Measurements from ENCODE around the gene MYOM1.
"Not testable (repeated sequence)": the region's sequence is repeated elsewhere in the genome, so short reads cannot be mapped to it uniquely, and the experiment has no call there.

Gene MYOM1

DNA sequence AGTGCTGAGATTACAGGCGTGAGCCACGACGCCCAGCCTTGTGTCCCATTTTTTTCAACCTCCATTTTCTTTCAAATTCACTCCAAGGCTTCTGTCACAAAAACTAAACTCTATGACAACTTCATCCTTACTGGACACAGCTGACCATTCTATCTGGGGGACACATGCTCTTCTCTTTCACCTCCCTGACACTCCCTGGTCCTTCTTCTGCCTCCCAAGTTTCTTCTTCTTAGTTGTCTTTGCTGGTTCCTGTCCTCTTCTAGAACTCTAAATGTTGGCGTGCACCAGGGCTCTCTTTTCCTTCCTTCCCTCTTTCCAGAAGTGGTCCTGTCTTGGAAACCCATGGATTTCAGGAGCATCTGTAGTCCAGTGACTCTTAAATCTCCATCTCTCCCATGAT lies 166.7 kb downstream of the MYOM1 start:
- DNase-seq, result no peak

DNA sequence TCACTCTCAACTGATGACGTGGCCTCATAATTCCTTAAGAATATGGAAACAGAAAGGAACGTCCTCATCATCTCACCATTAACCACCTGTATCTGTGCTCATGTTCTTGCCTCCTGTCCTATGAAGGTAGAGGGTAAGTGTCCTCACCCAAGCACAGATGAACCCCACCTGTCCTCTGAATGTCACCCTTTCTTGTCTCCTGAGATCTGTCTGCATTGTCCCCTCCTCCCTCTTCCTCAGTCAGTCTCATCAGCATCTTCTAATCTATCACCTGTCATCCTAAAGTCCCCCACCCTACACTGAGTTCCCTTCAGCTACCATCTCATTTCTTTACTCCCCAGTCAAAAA lies 167.4 kb downstream of the MYOM1 start:
- no peak for DNase-seq

DNA sequence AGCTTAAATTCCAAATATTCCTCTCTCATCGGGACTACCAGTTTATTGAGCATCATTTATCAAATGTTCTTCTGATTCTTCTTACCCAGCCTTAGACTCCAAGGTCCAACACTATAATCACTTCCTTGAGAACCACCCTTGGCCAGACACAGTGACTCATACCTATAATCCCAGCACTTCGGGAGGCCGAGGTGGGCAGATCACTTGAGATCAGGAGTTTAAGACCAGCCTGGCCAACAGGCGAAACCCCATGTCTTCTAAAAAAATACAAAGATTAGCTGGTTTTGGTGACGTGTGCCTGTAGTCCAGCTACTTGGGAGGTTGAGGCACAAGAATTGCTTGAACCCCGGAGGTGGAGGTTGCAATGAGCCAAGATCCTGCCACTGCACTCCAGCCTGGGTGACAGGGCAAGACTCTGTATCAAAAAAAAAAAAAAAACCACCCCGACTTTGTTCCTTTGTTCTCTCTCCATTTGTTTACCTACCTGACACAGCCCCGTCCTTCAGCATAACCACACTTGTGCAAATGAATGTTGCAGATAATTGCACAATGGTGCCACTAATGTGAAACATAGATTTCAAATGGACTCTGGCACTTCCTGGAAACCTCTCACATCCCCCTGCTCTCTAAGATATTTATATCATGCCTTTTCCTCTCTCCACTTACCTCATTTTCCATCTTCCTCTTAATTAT lies 167.9 kb downstream of the MYOM1 start:
- DNase-seq, result no peak

DNA sequence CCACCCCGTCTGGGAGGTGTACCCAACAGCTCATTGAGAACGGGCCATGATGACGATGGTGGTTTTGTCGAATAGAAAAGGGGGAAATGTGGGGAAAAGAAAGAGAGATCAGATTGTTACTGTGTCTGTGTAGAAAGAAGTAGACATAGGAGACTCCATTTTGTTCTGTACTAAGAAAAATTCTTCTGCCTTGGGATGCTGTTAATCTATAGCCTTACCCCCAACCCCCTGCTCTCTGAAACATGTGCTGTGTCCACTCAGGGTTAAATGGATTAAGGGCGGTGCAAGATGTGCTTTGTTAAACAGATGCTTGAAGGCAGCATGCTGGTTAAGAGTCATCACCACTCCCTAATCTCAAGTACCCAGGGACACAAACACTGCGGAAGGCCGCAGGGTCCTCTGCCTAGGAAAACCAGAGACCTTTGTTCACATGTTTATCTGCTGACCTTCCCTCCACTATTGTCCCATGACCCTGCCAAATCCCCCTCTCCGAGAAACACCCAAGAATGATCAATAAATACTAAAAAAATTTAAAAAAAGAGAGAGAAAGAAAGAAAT lies 169.8 kb downstream of the MYOM1 start:
- DNase-seq, result not testable (repeated sequence)

DNA sequence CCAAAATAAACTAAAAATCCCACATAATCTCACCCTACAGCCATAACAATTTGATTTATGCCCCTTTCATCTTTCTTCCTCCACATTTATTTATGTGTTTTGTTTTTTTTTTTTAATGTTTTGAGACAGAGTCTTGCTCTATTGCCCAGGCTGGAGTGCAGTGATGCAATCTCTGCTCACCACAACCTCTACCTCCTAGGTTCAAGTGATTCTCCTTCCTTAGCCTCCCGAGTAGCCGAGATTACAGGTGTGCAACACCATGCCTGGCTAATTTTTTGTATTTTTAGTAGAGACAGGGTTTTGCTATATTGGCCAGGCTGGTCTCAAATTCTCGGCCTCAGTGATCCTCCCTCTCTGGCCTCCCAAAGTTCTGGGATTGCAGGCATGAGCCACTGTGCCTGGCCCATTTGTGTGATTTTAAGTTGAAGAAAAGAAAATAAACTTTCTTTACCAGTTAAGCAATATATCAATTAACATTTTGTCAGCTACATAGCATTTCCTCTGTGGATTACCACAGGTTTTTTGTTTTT lies 170.9 kb downstream of the MYOM1 start:
- DNase-seq, result no peak

DNA sequence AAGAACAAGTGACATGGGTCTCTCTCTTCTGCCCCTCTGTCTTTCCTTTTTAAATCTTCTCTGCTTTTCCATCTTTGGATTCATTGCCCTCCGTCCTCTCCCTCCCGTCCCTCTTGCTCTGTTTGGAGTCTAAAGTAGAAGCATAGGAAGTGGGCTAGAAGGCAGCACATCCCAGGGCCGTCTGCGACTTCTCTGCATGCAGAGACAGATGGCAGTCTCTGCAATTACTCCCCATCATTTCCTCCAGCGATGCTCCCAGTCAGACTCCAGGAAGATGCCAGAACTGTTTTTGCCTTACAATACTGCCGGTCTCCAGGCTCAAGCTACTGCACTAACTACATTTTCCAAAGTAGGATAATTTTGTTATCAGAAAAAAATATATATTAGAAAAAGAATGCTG lies 171.6 kb downstream of the MYOM1 start:
- DNase-seq, result no peak

DNA sequence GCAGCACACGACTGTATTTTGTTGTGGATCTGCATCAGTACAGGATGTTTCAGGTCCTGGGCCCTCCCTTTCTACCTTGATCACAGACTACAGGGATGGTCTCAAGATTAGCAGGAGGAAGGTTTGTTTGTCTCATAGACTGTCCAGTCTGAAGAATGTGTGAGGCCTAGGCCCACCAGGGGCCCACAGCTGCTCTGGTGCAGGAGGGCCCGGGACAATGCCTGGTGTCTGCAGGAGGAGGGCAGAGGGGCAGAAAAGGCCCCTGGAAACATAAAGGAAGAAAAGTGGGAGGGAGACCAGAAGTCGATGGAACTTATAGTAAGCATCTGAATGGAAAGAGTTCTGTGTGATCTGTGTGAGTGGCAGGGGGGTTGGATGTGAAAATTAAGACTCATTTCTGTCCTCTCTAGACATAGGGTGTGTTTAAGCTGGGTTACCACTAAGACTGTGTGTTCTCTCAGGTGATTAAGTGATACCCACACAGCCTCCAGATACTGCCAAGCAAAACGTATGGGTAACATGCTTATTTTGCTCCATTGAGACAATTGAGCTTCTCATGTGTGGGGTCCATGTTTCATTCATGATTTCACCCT lies 173.5 kb downstream of the MYOM1 start:
- DNase-seq, result no peak

DNA sequence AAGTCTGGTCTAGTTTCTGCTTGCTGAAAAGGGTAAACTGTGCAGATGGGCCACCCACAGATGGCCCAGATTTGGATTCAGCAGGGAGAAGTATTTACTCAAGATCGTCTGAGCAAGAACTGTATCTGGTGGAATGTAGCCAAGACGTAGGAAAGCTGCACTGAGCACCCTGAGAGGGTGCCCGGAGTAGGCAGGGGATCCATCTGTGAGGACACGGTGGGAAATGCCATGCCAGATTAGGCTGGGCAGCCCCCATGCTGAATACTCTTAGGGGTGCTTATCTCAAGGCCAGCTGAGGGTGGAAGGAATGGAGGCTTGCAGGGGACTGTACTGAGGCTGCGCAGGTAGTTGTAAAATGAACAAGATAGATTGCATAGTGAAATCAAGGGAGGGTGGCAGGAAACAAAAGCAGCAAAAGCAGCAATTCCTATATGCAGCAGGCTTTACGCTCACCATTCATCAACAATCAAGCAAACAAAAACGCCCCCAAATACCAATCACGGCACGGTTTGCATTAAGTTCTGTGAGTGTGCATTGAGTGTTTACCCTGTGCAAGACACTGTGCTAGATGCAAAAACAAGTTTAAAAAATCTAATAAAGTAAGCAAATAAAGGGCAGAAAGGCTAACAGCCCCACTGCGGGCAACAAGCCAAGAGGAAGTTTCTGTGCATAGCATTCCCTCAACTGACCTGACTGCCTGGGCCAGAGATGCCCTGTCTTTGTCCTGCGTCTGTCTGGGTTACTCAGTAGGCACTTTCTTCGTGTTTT lies 174.7 kb downstream of the MYOM1 start:
- no peak for DNase-seq

DNA sequence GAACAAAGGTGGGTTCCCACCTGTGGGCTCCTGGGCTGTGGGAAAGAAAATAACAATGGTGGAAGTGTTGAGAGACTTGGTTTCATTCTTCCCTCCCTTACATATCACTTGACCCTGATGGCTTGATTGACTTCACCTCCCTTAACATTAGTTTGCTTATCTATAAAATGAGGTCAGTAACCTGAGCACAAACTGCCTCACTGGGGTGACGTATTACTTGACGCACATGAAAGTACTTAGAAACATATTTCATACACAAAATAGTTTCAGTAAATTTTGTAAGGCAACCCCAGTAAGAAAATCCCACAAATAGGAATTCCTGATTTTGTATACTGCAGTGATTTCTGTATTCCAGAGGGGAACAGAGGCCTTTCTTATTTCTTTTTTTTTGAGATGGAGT lies 177.4 kb downstream of the MYOM1 start:
- DNase-seq, result no peak

DNA sequence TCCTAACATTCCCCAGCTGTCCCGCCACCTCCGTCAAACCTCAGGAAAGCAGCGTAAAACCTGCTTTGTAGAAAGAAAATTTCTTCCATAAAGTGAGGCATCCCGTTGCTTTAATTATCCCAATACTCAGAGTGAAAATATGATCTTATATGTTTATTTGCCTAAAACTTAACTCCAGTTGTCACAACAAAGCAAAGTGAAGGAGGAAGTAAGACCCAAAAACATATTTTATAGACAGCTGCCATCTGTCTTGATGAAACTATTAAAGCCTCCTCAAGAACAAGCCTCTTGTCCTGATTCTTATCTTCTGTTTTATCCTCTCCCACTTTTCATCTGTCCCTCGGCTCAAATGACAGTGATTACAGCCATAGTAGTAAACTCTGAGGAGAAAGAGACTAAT lies 177.9 kb downstream of the MYOM1 start:
- no peak for DNase-seq

DNA sequence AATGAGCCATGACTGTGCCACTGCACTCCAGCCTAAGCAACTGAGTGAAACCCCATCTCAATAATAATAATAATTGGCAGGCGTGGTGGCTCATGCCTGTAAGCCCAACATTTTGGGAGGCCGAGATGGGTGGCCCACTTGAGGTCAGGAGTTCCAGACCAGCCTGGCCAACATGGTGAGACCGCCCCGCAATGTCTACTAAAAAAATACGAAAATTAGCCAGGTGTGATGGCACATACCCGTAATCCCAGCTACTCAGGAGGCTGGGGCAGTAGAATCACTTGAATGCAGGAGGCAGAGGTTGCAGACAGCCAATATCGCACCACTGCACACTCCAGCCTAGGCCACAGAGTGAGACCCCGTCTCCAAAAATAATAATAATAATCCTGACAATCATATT lies 178.9 kb downstream of the MYOM1 start:
- no peak for DNase-seq

DNA sequence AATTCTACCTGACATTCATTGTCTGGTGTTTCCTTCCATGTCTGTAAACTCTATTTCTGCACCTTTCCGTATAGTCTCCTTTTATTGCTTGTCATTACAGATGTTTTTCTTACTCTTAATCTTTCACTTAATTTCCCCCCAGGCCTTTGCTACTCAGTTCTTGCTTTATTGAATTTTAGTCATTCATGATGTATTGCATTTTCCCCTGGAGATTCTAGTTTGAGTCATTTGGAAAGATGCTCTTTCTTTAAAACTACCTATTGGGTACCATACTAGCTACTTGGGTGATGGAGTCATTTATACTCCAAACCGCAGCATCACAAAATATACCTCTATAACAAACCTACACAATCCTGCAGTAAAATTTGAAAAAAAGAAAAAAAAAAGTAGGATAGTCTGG lies 179.6 kb downstream of the MYOM1 start:
- DNase-seq, result no peak

DNA sequence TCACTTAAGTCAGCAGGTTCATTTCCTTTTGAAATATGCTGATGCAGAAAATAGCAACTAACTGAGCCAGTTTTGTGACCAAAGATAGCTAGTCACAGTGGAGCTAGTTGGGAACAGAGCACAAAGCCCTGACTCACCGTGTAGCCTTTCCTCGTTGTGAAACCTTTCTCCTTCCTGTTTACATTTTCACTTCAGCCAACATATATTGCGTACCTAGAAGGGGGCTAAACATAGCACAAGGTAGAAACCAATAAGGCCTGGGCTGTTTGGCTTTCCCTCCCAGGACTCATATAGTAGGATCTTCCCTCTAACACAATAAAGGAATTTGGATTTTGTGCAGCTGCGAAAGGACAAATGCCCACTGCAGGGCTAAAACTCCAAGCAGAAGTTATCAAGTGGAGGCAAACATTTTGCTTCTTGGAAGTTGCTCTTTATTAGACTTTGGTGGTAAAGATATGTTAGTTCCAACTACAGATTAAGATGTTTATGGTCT lies 182.3 kb downstream of the MYOM1 start:
- DNase-seq, result peak; percentile 24

DNA sequence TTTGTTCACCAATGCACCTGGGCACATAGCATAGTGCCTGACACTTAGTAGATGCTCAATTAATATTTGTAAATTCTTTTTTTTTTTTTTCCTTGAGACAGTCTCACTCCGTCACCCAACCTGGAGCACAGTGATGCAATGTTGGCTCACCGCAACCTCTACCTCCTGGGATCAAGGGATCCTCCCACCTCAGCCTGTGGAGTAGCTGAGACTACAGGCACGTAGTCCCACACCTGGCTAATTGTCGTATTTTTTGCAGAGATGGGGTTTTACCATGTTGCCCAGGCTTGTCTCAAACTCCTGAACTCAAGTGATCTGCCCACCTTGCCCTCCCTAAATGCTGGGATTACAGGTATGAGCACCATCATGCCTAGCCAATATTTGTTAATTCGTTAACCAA lies 183.7 kb downstream of the MYOM1 start:
- DNase-seq, result no peak

DNA sequence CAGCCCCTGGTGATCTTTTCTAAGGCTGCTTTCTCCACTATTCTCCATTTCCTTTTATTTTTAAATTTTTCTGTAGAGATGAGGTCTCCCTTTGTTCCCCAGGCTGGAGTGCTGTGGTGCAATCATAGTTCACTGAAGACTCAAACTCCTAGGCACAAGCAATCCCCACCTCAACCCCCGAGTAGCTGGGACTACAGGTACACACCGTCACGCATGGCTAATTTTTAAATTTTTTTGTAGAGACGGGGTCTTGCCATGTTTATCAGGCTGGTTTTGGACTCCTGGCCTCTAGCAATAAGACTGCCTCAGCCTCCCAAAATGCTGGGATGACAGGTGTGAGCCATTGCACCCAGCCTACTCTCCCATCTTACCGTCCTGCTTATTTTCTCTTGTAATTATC lies 184.1 kb downstream of the MYOM1 start:
- DNase-seq, result no peak

DNA sequence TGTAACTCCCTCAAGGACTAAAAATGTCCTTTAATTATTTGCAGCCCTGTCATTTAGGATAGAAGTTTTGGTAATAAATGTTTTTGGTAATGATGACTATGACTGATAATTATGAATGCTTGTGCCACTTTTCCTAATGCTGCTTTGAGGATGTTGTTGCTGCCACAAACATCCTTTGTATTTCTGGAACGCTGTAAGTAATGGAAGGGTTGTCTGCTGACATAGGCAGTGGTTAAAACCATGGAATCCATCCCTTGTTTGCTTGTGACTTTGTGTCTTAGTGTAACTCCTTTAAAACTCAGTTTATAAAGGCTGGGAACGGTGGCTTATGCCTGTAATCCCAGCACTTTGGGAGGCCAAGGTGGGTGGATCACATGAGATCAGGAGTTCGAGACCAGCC lies 187.0 kb downstream of the MYOM1 start:
- no peak for DNase-seq

DNA sequence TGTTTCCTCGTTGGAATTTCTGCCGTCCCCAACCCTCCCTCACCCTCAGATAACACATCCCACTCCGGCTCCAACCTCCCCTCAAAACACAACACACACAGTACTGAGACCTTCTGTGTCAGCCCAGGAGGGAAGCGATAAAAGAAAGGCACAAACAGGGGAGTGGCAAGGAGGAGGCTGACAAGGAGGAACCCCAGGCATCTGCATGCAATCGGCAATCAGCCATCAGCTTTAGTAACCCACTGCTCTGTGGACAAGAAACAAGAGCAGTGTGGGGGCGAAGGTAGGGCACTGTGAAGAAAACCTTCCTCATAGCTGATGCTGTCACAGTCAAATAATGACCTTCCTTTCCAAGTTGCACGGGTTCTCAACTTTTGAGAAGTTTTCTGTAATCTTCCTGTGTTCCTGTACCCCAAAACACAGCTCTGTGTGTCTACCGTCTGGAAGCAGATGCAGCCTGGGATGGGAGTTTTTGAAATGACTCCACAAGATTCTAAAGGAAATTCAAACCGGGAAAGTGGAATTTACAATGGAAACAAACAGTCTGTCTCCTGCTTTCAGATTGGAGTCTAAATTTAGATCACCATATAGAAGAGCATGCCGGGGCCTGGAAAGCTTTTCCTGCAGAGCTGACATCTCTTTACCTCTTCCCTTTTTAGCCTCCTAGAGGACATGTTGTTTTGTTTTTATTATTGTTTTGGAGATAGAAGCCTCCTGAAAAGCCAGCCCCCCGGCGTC lies 190.4 kb downstream of the MYOM1 start:
- DNase-seq, result no peak

DNA sequence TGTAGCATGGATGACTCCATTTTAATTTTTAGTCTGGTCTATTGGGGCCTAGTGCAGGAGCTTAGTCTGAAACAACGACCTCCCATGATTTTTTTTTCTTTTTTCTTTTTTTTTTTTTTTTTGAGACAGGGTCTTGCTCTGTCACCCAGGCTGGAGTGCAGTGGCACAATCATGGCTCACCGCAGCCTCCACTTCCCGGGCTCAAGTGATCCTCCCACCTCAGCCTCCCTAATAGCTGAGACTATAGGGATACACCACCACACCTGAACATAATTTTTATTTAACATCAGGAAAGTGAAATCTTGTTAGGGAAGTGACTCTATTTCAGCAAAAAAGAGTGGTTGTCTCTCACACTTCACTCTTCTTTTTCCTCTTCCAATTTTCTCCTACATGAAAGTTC lies 191.7 kb downstream of the MYOM1 start:
- not testable (repeated sequence) for DNase-seq

DNA sequence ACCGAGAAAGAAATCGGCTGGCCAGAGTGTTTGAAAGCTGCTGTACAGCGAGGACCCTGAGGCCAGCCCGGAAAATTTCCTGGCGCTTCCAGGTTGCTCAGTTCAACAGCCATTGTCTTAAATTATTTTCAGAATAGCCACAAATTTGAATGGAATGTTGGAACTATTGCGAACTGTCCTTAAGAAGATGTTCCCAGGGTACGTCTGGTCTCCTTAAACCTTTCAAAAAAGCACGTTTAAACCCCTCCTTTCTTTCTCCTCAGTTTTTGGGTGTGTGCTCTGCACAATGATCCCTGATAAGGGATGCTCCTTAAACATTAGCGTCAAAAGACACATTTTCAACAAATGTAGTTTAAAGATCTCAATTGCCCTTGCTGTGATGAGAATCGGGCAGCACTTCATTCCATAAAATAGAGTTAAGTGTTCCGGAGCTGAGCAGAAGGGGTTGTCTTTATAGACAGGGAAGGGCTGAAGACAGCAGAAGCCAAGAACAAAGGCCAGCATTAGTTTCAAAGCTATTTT lies 192.3 kb downstream of the MYOM1 start:
- no peak for DNase-seq

DNA sequence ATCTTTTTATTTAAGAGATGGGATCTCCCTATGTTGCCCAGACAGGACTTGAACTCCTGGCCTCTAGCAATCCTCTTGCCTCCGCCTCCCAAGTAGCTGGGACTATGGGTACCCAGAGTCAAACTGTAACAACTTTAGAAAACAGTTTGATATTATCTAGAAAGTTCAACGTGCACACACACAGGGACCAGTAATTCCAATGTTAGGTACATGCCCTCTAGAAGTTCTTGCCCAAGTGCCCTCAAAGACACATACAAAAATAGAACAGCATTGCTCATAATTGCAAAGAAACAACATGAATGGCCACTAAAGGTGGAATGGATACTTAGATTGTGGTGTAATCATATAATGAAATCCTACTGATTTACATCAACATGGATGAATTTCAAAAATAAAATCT lies 194.2 kb downstream of the MYOM1 start:
- no peak for DNase-seq

DNA sequence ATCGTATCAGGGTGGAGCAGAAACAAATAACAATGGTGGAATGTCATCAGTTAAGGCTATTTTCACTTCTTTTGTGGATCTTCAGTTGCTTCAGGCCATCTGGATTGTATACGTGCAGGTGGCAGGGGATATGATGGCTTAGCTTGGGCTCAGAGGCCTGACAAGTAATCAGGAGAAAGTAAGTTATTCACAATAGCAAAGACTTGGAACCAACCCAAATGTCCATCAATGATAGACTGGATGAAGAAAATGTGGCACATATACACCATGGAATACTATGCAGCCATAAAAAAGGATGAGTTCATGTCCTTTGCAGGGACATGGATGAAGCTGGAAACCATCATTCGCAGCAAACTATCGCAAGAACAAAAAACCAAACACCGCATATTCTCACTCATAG lies 196.2 kb downstream of the MYOM1 start:
- not testable (repeated sequence) for DNase-seq
